Hepatocyte (in vitro differentiated cells): Measurements from ENCODE around the gene CACNG4. TPM values are rescaled to one million over a fixed set of nuclear protein-coding genes. Genes with fewer than 3 reads are reported as not detected.

Experiments
- DNase-seq: peaks from one replicate; pipeline ENCODE4 v3.0.0-alpha.2; 2016; ENCODE audit warnings: low spot score
- H2AFZ ChIP-seq: fragments of 200-600 bp; sonication (generic); 2 replicates; pipeline ENCODE4 v1.6.0; 2016; ENCODE audit warnings: antibody characterized with exemption, mild to moderate bottlenecking
- H3K27ac ChIP-seq: fragments of 200-600 bp; sonication (generic); 2 replicates; pipeline ENCODE4 v1.5.1; 2016; ENCODE audit warnings: mild to moderate bottlenecking
- H3K27me3 ChIP-seq: fragments of 200-600 bp; sonication (generic); 2 replicates; pipeline ENCODE4 v1.6.1; 2016
- H3K36me3 ChIP-seq: fragments of 200-600 bp; sonication (generic); replicated peaks from 2 replicates; pipeline ENCODE4 v1.5.1; 2016; ENCODE audit warnings: low read depth; ENCODE audit not compliant: insufficient read depth
- H3K4me1 ChIP-seq: fragments of 200-600 bp; sonication (generic); 2 replicates; pipeline ENCODE4 v1.5.1; 2016; ENCODE audit warnings: mild to moderate bottlenecking, moderate library complexity; ENCODE audit not compliant: insufficient read depth
- H3K4me2 ChIP-seq: fragments of 200-600 bp; sonication (generic); 2 replicates; pipeline ENCODE4 v1.6.0; 2016
- H3K4me3 ChIP-seq: fragments of 200-600 bp; sonication (generic); 2 replicates; pipeline ENCODE4 v1.5.1; 2016; ENCODE audit warnings: mild to moderate bottlenecking
- H3K79me2 ChIP-seq: fragments of 200-600 bp; sonication (generic); 2 replicates; pipeline ENCODE4 v1.6.0; 2017; ENCODE audit warnings: mild to moderate bottlenecking
- H3K9me2 ChIP-seq: fragments of 200-600 bp; sonication (generic); replicated peaks from 2 replicates; pipeline ENCODE4 v1.6.0; 2017; ENCODE audit warnings: mild to moderate bottlenecking; ENCODE audit not compliant: insufficient read depth
- H3K9me3 ChIP-seq: fragments of 200-600 bp; sonication (generic); 2 replicates; pipeline ENCODE4 v1.5.1; 2016; ENCODE audit warnings: low read depth, mild to moderate bottlenecking
- H4K20me1 ChIP-seq: fragments of 200-600 bp; sonication (generic); 2 replicates; pipeline ENCODE4 v1.6.0; 2016; ENCODE audit warnings: mild to moderate bottlenecking; ENCODE audit not compliant: insufficient read depth, poor library complexity, severe bottlenecking
- CTCF ChIP-seq: fragments of 200-600 bp; sonication (generic); IDR thresholded peaks from 2 replicates; pipeline ENCODE4 v1.5.1; 2016; ENCODE audit warnings: antibody characterized with exemption, mild to moderate bottlenecking; ENCODE audit not compliant: poor library complexity
- EZH2 ChIP-seq: fragments of 200-600 bp; sonication (generic); IDR thresholded peaks from 2 replicates; pipeline ENCODE4 v1.6.1; 2016; ENCODE audit warnings: antibody characterized with exemption, mild to moderate bottlenecking, borderline replicate concordance
- EZH2phosphoT487 ChIP-seq: fragments of 200-600 bp; sonication (generic); IDR thresholded peaks from one replicate; pipeline ENCODE4 v1.6.1; 2018; ENCODE audit warnings: antibody characterized with exemption, mild to moderate bottlenecking, low read depth, moderate library complexity; ENCODE audit not compliant: unreplicated experiment, severe bottlenecking
- WGBS: methylation state at CpG from one replicate; pipeline ENCODE4 v1.1.6; 2016; ENCODE audit warnings: low lambda C conversion rate; ENCODE audit errors: missing lambda C conversion rate; 5-methylcytosine and 5-hydroxymethylcytosine counted together
- polyA plus RNA-seq: library from polyadenylated mRNA; unstranded; fragments of >200 nt; fragmentation: Nextera tagmentation; extraction: Ambion mirVana; gene quantifications from 2 replicates; pipeline ENCODE4 v1.2.1, GENCODE V29; 2016
- total RNA-seq: library from RNA; depleted of rRNA; stranded (reverse); fragments of >200 nt; gene quantifications from 2 replicates; pipeline ENCODE4 v1.2.3, GENCODE V29; 2014

Gene CACNG4
- total and polyA plus RNA-seq, 2 experiments from 2014 or later = 3.5 to 3.9 TPM

- Histone ChIP-seq H3K4me2 (peak overlapping the region; percentile 95), H3K4me3 (peak overlapping the region; percentile 39), H3K27ac (no peak overlapping the region), H3K9me3 (no peaks in the 10 kb centered on the region), H3K36me3 (no peaks in the 10 kb centered on the region), H4K20me1 (no peaks in the 10 kb centered on the region), H3K4me1 (no peaks in the 10 kb centered on the region), H2AFZ (peak overlapping the region; percentile 31), H3K79me2 (no peaks in the 10 kb centered on the region), H3K27me3 (peaks cover 42% of the 10 kb centered on the region), H3K9me2 (no peaks in the 10 kb centered on the region)
- TF ChIP-seq EZH2 (peak; percentile 66), CTCF (no peak), EZH2phosphoT487 (peak; percentile 37)
- WGBS = 2% methylated on average over 29 of the region's 36 CpGs
- peak; percentile 29 for DNase-seq
Measured at GRCh38 chr17:66965801-66966262, 1.3 kb downstream of the CACNG4 start.

- 26% methylated on average over 11 of the region's 11 CpGs for WGBS
- peak; percentile 77 for TF ChIP-seq EZH2
- no peak for TF ChIP-seq CTCF
- Histone ChIP-seq H2AFZ (peak overlapping the region; percentile 31), H3K27ac (no peak overlapping the region), H3K4me3 (no peak overlapping the region), H3K79me2 (no peaks in the 10 kb centered on the region), H4K20me1 (no peaks in the 10 kb centered on the region), H3K27me3 (peaks cover 42% of the 10 kb centered on the region), H3K9me2 (no peaks in the 10 kb centered on the region), H3K4me2 (peak overlapping the region; percentile 95), H3K36me3 (no peaks in the 10 kb centered on the region), H3K4me1 (no peaks in the 10 kb centered on the region), H3K9me3 (no peaks in the 10 kb centered on the region)
- no peak for DNase-seq
Measured at GRCh38 chr17:66966298-66966697, 1.8 kb downstream of the CACNG4 start.

GRCh38 chr17:66966704-66967418 is 2.4 kb downstream of the CACNG4 start:
- Histone ChIP-seq H2AFZ (no peak overlapping the region), H3K4me2 (peak overlapping the region; percentile 95), H3K27me3 (peaks cover 42% of the 10 kb centered on the region), H3K9me2 (no peaks in the 10 kb centered on the region), H3K4me3 (no peak overlapping the region), H3K4me1 (no peaks in the 10 kb centered on the region), H3K36me3 (no peaks in the 10 kb centered on the region), H3K79me2 (no peaks in the 10 kb centered on the region), H4K20me1 (no peaks in the 10 kb centered on the region), H3K9me3 (no peaks in the 10 kb centered on the region), H3K27ac (no peak overlapping the region)
- no peak for DNase-seq
- WGBS = 91% methylated on average over 9 of the region's 9 CpGs
- TF ChIP-seq CTCF (no peak), EZH2 (no peak), EZH2phosphoT487 (no peak)
